ENCODE measurements around the gene MADCAM1. TPM values are rescaled to one million over a fixed set of nuclear protein-coding genes. Genes with fewer than 3 reads are reported as not detected.
"Not testable (repeated sequence)": the region's sequence is repeated elsewhere in the genome, so short reads cannot be mapped to it uniquely, and the experiment has no call there.

Gene MADCAM1
- polyA plus RNA-seq, 3 donors: 3.4 to 6.5 (median 3.6) TPM

- DNase-seq (ENCODE audit: extremely low read depth in 1 of 11, low read depth in 9 of 11, low spot score in 4 of 11): no peak
Observed at GRCh38 chr19:461721-462551, 34.4 kb upstream of the MADCAM1 start.

- no peak for DNase-seq (ENCODE audit: extremely low read depth in 1 of 11, low read depth in 9 of 11, low spot score in 4 of 11)
Observed at GRCh38 chr19:463483-464207, 32.6 kb upstream of the MADCAM1 start.

DNA sequence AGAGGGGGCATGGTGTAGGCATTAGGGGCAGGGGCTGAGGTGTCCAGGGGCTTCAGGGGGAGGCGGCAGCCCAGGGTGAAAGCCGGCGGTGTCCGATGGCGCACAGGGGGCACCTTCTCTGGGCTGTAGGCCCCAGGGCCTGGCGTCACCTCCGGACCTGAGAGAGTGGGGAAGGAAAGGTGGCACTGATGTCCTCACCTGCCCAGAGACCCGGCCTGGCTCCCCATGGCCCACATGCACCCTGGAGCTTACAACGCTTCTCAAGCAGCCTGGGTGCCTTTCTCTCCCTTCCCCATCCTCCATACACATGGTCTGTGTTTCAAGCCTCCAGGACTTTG, 32.1 kb upstream of the MADCAM1 start:
- no peak for DNase-seq (ENCODE audit: extremely low read depth in 1 of 11, low read depth in 9 of 11, low spot score in 4 of 11)

- DNase-seq (ENCODE audit: extremely low read depth in 1 of 11, low read depth in 9 of 11, low spot score in 4 of 11): no peak
Observed at GRCh38 chr19:465056-465816, 31.1 kb upstream of the MADCAM1 start.

DNA sequence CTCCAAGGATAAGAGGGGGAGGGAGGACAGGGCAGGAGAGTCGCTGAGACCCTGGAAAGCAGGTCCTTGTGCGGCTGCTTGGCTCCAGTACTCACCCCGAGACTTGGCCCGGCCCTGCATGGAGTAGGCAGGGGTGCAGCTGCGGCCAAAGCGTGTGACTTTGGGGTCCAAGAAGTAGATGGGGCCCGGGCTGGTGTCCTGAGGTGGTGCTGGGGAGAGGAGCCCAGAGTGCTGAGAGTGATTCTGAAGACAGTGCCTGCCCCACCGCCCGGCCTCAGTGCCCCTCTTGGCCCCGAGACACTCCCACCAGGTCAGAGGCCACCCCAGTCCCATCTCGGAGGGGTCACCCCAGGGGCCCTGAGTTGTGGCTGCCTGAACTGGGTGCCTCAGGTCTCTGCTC, 28.7 kb upstream of the MADCAM1 start:
- no peak for DNase-seq (ENCODE audit: extremely low read depth in 1 of 11, low read depth in 9 of 11, low spot score in 4 of 11)

- no peak for DNase-seq (ENCODE audit: extremely low read depth in 1 of 11, low read depth in 9 of 11, low spot score in 4 of 11)
Observed at GRCh38 chr19:468587-469256, 27.6 kb upstream of the MADCAM1 start.

DNA sequence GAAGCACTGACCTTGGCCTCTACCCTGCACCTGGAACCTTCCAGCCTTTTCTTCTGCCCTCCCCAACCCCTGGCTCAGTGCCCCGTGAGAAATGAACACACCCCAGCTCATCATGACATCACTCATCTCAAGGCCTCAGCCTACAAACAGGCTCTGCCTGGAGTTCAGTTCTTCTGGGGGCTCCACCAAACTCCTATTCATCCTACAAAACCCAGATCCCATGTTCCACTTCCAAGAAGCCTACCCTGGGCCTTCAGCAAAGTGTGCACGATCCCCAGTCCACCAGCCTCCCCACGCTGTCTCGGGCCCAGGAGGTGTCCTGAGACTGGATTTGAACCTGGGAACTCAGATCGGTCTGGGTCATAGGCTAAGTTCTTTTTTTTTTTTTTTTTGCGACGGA, 26.5 kb upstream of the MADCAM1 start:
- DNase-seq (ENCODE audit: extremely low read depth in 1 of 11, low read depth in 9 of 11, low spot score in 4 of 11): no peak

GRCh38 chr19:470701-471100, 25.6 kb upstream of the MADCAM1 start:
- DNase-seq (ENCODE audit: extremely low read depth in 1 of 11, low read depth in 9 of 11, low spot score in 4 of 11): no peak

GRCh38 chr19:472005-472858, 24.1 kb upstream of the MADCAM1 start:
- DNase-seq (ENCODE audit: extremely low read depth in 1 of 11, low read depth in 9 of 11, low spot score in 4 of 11): no peak

- no peak for DNase-seq (ENCODE audit: extremely low read depth in 1 of 11, low read depth in 9 of 11, low spot score in 4 of 11)
Observed at GRCh38 chr19:474126-475078, 21.9 kb upstream of the MADCAM1 start.

- DNase-seq (ENCODE audit: extremely low read depth in 1 of 11, low read depth in 9 of 11, low spot score in 4 of 11): no peak
Observed at GRCh38 chr19:475360-475759, 20.9 kb upstream of the MADCAM1 start.

- no peak for DNase-seq (ENCODE audit: extremely low read depth in 1 of 11, low read depth in 9 of 11, low spot score in 4 of 11)
Observed at GRCh38 chr19:478236-478903, 17.9 kb upstream of the MADCAM1 start.

DNA sequence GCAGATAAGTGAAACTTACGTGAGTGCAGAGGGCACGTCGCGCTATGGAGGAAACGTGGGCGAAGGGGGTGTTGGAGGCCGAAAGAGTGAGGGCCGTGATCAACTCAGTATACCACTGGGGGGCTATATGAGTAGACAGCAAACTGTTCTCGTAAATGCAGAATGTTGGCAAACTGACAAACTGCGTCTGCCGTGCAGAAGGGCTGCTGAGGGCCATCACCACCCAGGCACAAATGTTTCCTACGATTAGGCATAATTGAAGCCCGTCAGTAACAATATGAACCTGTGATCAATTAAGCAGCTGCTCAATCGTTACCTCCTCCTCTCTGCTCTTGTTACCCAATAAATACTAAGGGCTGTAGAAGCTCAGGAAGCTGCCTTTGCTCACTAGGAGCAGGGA, 17.3 kb upstream of the MADCAM1 start:
- no peak for DNase-seq (ENCODE audit: extremely low read depth in 1 of 11, low read depth in 9 of 11, low spot score in 4 of 11)

- DNase-seq (ENCODE audit: extremely low read depth in 1 of 11, low read depth in 9 of 11, low spot score in 4 of 11): peak in 3 of 11 donors; percentile 67 to 69 (median 69)
Observed at GRCh38 chr19:480016-480855, 16.1 kb upstream of the MADCAM1 start.

DNA sequence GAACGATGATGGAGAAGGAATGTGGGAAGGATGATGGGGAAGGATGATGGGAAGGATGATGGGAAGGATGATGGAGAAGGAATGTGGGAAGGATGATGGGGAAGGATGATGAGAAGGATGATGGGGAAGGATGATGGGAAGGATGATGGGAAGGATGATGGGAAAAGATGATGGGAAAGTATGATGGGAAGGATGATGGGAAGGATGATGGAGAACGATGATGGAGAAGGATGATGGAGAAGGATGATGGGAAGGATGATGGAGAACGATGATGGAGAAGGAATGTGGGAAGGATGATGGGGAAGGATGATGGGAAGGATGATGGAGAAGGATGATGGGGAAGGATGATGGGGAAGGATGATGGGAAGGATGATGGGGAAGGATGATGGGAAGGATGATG, 15.2 kb upstream of the MADCAM1 start:
- DNase-seq (ENCODE audit: extremely low read depth in 1 of 11, low read depth in 9 of 11, low spot score in 4 of 11): not testable (repeated sequence)
